ENCODE measurements around the gene WDR1. TPM values are rescaled to one million over a fixed set of nuclear protein-coding genes. Genes with fewer than 3 reads are reported as not detected.

WDR1 gene
- polyA plus RNA-seq, 2 of the 4 experiments (the other 2 are of a cell fraction), result 251 to 326 TPM

DNA sequence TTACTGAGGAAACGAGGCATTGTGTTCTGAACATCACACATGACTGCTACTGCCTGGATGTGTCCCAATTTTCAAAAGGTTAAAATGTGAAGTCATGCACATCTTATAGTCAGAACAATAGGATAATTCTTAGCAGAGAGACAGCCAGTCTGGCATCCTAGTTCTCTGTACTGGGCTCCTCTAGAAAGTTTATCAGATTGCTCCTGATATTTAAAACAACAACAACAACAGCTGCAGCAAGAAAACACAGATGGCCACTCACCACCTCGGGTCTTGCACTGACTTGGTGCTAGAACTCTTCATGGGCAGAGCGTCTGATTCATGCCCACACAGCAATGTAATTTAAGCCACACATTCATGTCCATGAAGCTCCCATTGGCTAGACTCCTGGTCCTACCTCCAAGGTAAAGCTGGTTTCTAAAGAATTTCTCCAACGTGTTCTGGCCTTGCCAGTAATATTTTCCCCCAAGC, 62.0 kb downstream of the WDR1 start:
- no peak for FAIRE-seq

GRCh38 chr4:10053635-10054453, 62.8 kb downstream of the WDR1 start:
- CTCF ChIA-PET, result interaction anchor here (1.1 kb wide), 1 partner anchor 19 kb away, joined by 3 read pairs; no protein-coding TSS in a partner anchor

More for the DNA sequence above, 62.0 kb downstream of the WDR1 start:
- no peak for ATAC-seq
- Histone ChIP-seq H3K4me2 (no peak overlapping the region), H3K9me3 (no peaks in the 10 kb centered on the region), H3K27ac (no peak overlapping the region; a peak in 1 of 6 replicates), H3K4me1 (no peaks in the 10 kb centered on the region), H3K4me3 (no peak overlapping the region)
- 40% methylated on average over 4 of the region's 4 CpGs for WGBS (ENCODE audit: missing lambda C conversion rate)
- POLR2A ChIA-PET, result no interaction called here
- CTCF ChIA-PET, result interaction anchor here (1.1 kb wide), 1 partner anchor 20 kb away, joined by 3 read pairs; no protein-coding TSS in a partner anchor
- TF ChIP-seq POLR2A (IDR thresholded peaks at IDR 0.05; ENCODE audit: low read length) (no peak), NPAS2 (CRISPR knock-in tag; IDR thresholded peaks at IDR 0.05; ENCODE audit: borderline replicate concordance) (no peak), HEYL (CRISPR knock-in tag; IDR thresholded peaks at IDR 0.05) (no peak), NR3C1 (IDR thresholded peaks at IDR 0.05) (no peak), ZFP36 (IDR thresholded peaks at IDR 0.05; ENCODE audit: borderline replicate concordance, partially characterized antibody) (no peak), NFE2L2 (conservative IDR thresholded peaks at IDR 0.05; ENCODE audit: low read length) (no peak), FOSB (CRISPR knock-in tag; IDR thresholded peaks at IDR 0.05) (no peak), TFCP2L1 (CRISPR knock-in tag; IDR thresholded peaks at IDR 0.05) (no peak)
- TF ChIP-seq, protein P1, sequence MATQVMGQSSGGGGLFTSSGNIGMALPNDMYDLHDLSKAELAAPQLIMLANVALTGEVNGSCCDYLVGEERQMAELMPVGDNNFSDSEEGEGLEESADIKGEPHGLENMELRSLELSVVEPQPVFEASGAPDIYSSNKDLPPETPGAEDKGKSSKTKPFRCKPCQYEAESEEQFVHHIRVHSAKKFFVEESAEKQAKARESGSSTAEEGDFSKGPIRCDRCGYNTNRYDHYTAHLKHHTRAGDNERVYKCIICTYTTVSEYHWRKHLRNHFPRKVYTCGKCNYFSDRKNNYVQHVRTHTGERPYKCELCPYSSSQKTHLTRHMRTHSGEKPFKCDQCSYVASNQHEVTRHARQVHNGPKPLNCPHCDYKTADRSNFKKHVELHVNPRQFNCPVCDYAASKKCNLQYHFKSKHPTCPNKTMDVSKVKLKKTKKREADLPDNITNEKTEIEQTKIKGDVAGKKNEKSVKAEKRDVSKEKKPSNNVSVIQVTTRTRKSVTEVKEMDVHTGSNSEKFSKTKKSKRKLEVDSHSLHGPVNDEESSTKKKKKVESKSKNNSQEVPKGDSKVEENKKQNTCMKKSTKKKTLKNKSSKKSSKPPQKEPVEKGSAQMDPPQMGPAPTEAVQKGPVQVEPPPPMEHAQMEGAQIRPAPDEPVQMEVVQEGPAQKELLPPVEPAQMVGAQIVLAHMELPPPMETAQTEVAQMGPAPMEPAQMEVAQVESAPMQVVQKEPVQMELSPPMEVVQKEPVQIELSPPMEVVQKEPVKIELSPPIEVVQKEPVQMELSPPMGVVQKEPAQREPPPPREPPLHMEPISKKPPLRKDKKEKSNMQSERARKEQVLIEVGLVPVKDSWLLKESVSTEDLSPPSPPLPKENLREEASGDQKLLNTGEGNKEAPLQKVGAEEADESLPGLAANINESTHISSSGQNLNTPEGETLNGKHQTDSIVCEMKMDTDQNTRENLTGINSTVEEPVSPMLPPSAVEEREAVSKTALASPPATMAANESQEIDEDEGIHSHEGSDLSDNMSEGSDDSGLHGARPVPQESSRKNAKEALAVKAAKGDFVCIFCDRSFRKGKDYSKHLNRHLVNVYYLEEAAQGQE (IDR thresholded peaks at IDR 0.05), result no peak
- no peak for DNase-seq (ENCODE audit: low read depth in 1 of 2, low spot score in 1 of 2)

More at GRCh38 chr4:10053635-10054453, 62.8 kb downstream of the WDR1 start:
- no peaks in the 10 kb centered on the region for H3K4me1 ChIP-seq
- H3K27ac ChIP-seq, result no peak overlapping the region
- no peak for FAIRE-seq
- ATAC-seq, result no peak
- TF ChIP-seq HOXB13 (CRISPR knock-in tag; IDR thresholded peaks at IDR 0.05; ENCODE audit: low read depth) (no peak), NFE2L2 (conservative IDR thresholded peaks at IDR 0.05; ENCODE audit: low read length) (no peak), GATA3 (IDR thresholded peaks at IDR 0.05; ENCODE audit: borderline replicate concordance) (no peak), MAX (IDR thresholded peaks at IDR 0.05) (no peak), CTCF (IDR thresholded peaks at IDR 0.05) (no peak), EHF (CRISPR knock-in tag; IDR thresholded peaks at IDR 0.05) (no peak), ZNF302 (CRISPR knock-in tag; IDR thresholded peaks at IDR 0.05) (no peak), POLR2AphosphoS2 (conservative IDR thresholded peaks at IDR 0.05; ENCODE audit: low read length) (no peak), KDM1A (IDR thresholded peaks at IDR 0.05; ENCODE audit: low read depth) (no peak), MAZ (IDR thresholded peaks at IDR 0.05; ENCODE audit: borderline replicate concordance, low read depth, low read length) (no peak), NR3C1 (IDR thresholded peaks at IDR 0.05) (no peak), ELK1 (IDR thresholded peaks at IDR 0.05; ENCODE audit: low read depth, low read length) (no peak), PBX3 (IDR thresholded peaks at IDR 0.05) (no peak)
- TF ChIP-seq, protein P1 (IDR thresholded peaks at IDR 0.05), result no peak
- DNase-seq (ENCODE audit: low read depth in 1 of 2, low spot score in 1 of 2), result no peak
- H3K9me3 ChIP-seq, result no peaks in the 10 kb centered on the region
- 57% methylated on average over 8 of the region's 8 CpGs for WGBS (ENCODE audit: missing lambda C conversion rate)
- POLR2A ChIA-PET, result interaction anchor here (0.7 kb wide), 1 partner anchor 24 kb away, joined by 12 read pairs; no protein-coding TSS in a partner anchor
- H3K4me3 ChIP-seq, result no peak overlapping the region
- H3K4me2 ChIP-seq, result no peak overlapping the region
